GM12872 (cell line): Measurements from ENCODE around the gene BICD1.

Experiments used
- CTCF ChIP-seq: IDR thresholded peaks from 3 replicates; pipeline ENCODE4 v1.5.1; 2011; ENCODE audit warnings: low read depth, mild to moderate bottlenecking, low read length, moderate library complexity; ENCODE audit not compliant: insufficient read depth

The BICD1 gene

GRCh38 chr12:32367381-32367780, 260.7 kb downstream of the BICD1 start:
- no peak for TF ChIP-seq CTCF

- no peak for TF ChIP-seq CTCF
These were observed 262.6 kb downstream of the BICD1 start for GRCh38 chr12:32369202-32369601.

- no peak for TF ChIP-seq CTCF
These were observed 270.9 kb downstream of the BICD1 start for GRCh38 chr12:32377344-32378055.

GRCh38 chr12:32379213-32379612, 272.6 kb downstream of the BICD1 start:
- TF ChIP-seq CTCF, result no peak

GRCh38 chr12:32379667-32380066, 273.0 kb downstream of the BICD1 start:
- TF ChIP-seq CTCF, result no peak

GRCh38 chr12:32382226-32382625, 275.6 kb downstream of the BICD1 start:
- no peak for TF ChIP-seq CTCF

- TF ChIP-seq CTCF, result no peak
These were observed 284.0 kb downstream of the BICD1 start for GRCh38 chr12:32390572-32391219.
